SU-DHL-6 (cell line): Measurements from ENCODE around the gene CCDC120.

Experiments used
- CTCF ChIP-seq: fragments of 200-600 bp; sonication (generic); IDR thresholded peaks from one replicate; pipeline ENCODE4 v1.5.1; 2017; ENCODE audit warnings: antibody characterized with exemption, mild to moderate bottlenecking, low read length, moderate library complexity; ENCODE audit not compliant: insufficient read depth, poor library complexity, severe bottlenecking
- EZH2phosphoT487 ChIP-seq: fragments of 200-600 bp; sonication (generic), shearing (Covaris generic); conservative IDR thresholded peaks from 2 replicates; pipeline ENCODE4 v1.6.1; 2018; ENCODE audit warnings: mild to moderate bottlenecking, antibody characterized with exemption, low read length, moderate library complexity, mixed read lengths

GRCh38 chrX:49054073-49054762 lies 4.6 kb upstream of the CCDC120 start:
- TF ChIP-seq CTCF (no peak), EZH2phosphoT487 (no peak)
